ENCODE measurements around the gene USP19. TPM values are rescaled to one million over a fixed set of nuclear protein-coding genes. Genes with fewer than 3 reads are reported as not detected.

Gene USP19
- total and polyA plus RNA-seq, 2 of the 8 experiments (the other 6 are each of a cell fraction or from before 2014, with no cell fraction given): 46.4 to 65.8 TPM

- Histone ChIP-seq H3K79me1 (ENCODE audit: low read depth, low read length) (no peaks in the 10 kb centered on the region; the same call in 1 of the 2 replicates), H3K9me3 (ENCODE audit: insufficient read depth in 2 of 2, low read depth in 1 of 2, low read length in 1 of 2) (no peaks in the 10 kb centered on the region), H2BK5ac (ENCODE audit: low read depth, low read length) (no peak overlapping the region), H3K4ac (replicated peaks; ENCODE audit: insufficient read length, low read depth, low read length) (no peak overlapping the region), H2BK15ac (ENCODE audit: low read length) (no peak overlapping the region), H3K18ac (ENCODE audit: extremely low read depth, low read length) (no peak overlapping the region), H2BK20ac (ENCODE audit: low read length) (no peak overlapping the region), H3K36me3 (ENCODE audit: control insufficient read depth in 2 of 4, insufficient read depth in 4 of 4, low read length in 3 of 4) (peaks cover 18 to 42% (median 35%) of the 10 kb centered on the region in 4 experiments), H4K91ac (replicated peaks; ENCODE audit: insufficient read length, low read length) (no peak overlapping the region), H2AK5ac (ENCODE audit: low read depth, low read length) (no peak overlapping the region), H2BK12ac (ENCODE audit: low read depth, low read length) (no peak overlapping the region), H3K27ac (ENCODE audit: low read depth, low read length) (no peak overlapping the region), H3K4me1 (replicated peaks in 1 of 4; ENCODE audit: control insufficient read depth in 3 of 4, insufficient read depth in 4 of 4, low read length in 3 of 4) (peaks cover 0 to 9% (median 3%) of the 10 kb centered on the region in 4 experiments; a peak in 5 of 7 replicates), H3K27me3 (replicated peaks in 1 of 4; ENCODE audit: control insufficient read depth in 3 of 4, extremely low read depth in 1 of 4, insufficient read depth in 3 of 4, low read length in 3 of 4) (no peaks in the 10 kb centered on the region), H3K79me2 (ENCODE audit: control insufficient read depth in 1 of 2, insufficient read depth in 2 of 2, low read length in 2 of 2) (peaks cover 0 to 10% of the 10 kb centered on the region in 2 experiments; a peak in 2 of 4 replicates), H4K8ac (ENCODE audit: extremely low read depth, insufficient read depth, low read length) (no peak overlapping the region), H3K23me2 (ENCODE audit: low read depth, low read length) (peaks cover 8% of the 10 kb centered on the region), H4K20me1 (replicated peaks in 1 of 2; ENCODE audit: control insufficient read depth in 1 of 2, insufficient read depth in 2 of 2, low read length in 2 of 2) (peaks cover 0 to 10% of the 10 kb centered on the region in 2 experiments), H3K14ac (ENCODE audit: insufficient read length) (no peak overlapping the region), H3K4me3 (ENCODE audit: extremely low read depth in 1 of 4, insufficient read depth in 2 of 4, low read depth in 3 of 4, low read length in 4 of 4) (no peak overlapping the region), H3K4me2 (ENCODE audit: insufficient read depth in 1 of 2, low read depth in 2 of 2, low read length in 2 of 2) (no peak overlapping the region), H3K23ac (ENCODE audit: insufficient read length) (no peak overlapping the region), H3K9ac (replicated peaks in 1 of 4; ENCODE audit: extremely low read depth in 1 of 4, low read depth in 3 of 4, low read length in 3 of 4) (no peak overlapping the region), H3K56ac (replicated peaks; ENCODE audit: insufficient read length, low read depth, low read length) (no peak overlapping the region), H4K5ac (ENCODE audit: insufficient read length, low read depth, low read length) (no peak overlapping the region), H2BK120ac (replicated peaks; ENCODE audit: low read depth, low read length) (no peak overlapping the region), H2AFZ (ENCODE audit: low read length) (no peak overlapping the region)
- CTCF ChIA-PET (ENCODE audit: partially characterized antibody): interaction anchor here (0.7 to 1.9 kb wide), 7 partner anchors 11 to 564 kb away, joined by 3 to 6 read pairs (median 4); partner anchors contain the start of genes NDUFAF3, QRICH1 and USP19
- 91% methylated on average over 6 of the region's 14 CpGs; no CpG with 5 or more reads in 1 of the 2 experiments for WGBS, 2 experiments (ENCODE audit: extremely low coverage in 1 of 2, insufficient coverage in 1 of 2, insufficient read length in 1 of 2, insufficient replicate concordance in 2 of 2, low coverage in 1 of 2, low lambda C conversion rate in 2 of 2, missing lambda C conversion rate in 1 of 2)
- FAIRE-seq: no peak
- DNase-seq (ENCODE audit: low read depth in 1 of 2, low spot score in 2 of 2): no peak
- POLR2A ChIA-PET (ENCODE audit: partially characterized antibody): interaction anchor here (0.8 to 27.9 kb wide), 10 partner anchors 5 to 90 kb away, joined by 3 to 508 read pairs (median 4); partner anchors contain the start of genes DALRD3, IMPDH2, LAMB2 and NDUFAF3
- no peak for TF ChIP-seq SP2 (IDR thresholded peaks at IDR 0.05; ENCODE audit: low read length)
- no peak for TF ChIP-seq E2F6 (IDR thresholded peaks at IDR 0.05)
- no peak for TF ChIP-seq CHD2 (IDR thresholded peaks at IDR 0.05; ENCODE audit: low read length)
- TF ChIP-seq PHF8 (conservative IDR thresholded peaks at IDR 0.05; ENCODE audit: low read depth, low read length): no peak
- no peak for TF ChIP-seq TAF1 (IDR thresholded peaks at IDR 0.05; ENCODE audit: low read depth, low read length)
- TF ChIP-seq KDM5A (IDR thresholded peaks at IDR 0.05; ENCODE audit: low read length): no peak
- no peak for TF ChIP-seq SP1 (IDR thresholded peaks at IDR 0.05; ENCODE audit: low read depth, low read length)
- no peak for TF ChIP-seq YY1 (IDR thresholded peaks at IDR 0.05; ENCODE audit: low read depth, low read length)
- no peak for TF ChIP-seq SP4 (IDR thresholded peaks at IDR 0.05; ENCODE audit: low read length)
These were observed 12.3 kb downstream of the USP19 start for GRCh38 chr3:49108346-49108745.
